ENCODE results near the gene LRWD1. TPM values are rescaled to one million over a fixed set of nuclear protein-coding genes. Genes with fewer than 3 reads are reported as not detected.

Gene LRWD1
- total and polyA plus RNA-seq, 9 donors = 3.4 to 26.2 (median 13.6) TPM

DNA sequence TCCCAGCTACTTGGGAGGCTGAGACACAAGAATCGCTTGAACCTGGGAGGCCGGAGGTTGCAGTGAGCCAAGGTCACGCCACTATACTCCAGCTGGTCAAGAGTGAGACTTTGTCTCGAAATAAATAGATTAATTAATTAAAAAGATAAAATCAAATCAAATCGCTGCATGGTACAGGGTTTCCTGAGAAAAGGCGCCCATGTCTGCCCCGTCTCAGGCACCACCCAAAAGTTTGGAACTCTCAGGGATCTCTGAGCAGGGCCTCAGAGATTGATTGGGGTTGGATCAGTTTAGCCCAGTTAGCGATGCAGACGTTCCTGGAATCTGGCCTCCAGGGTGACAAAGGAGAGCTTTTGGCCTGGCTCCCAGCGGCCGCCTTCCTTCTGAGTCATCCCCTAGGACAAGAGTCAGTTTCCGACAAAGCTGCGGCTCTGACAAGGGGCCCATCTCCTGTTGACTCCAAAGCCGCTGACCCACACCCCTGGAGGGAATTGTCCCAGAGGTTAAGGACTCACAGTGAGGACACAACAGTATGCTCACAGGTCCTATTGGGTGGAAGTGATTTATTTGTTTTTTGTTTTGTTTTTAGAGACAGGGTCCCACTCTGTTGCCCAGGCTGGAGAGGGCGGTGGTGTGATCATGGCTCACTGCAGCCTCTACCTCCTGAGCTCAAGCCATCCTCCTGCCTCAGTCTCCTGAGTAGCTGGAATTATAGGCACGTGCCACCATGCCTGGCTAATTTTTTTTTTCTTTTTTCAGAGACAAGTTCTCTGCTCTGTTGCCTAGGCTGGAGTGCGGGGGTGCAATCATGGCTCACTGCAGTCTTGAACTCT, 24.6 kb upstream of the LRWD1 start:
- no peak for DNase-seq
- H3K4me3 ChIP-seq = no peak overlapping the region
- 75 to 86% (median 84%) methylated on average over 17 of the region's 17 CpGs for WGBS, 3 donors
- TF ChIP-seq EP300 (IDR thresholded peaks at IDR 0.05) (no peak), POLR2A (IDR thresholded peaks at IDR 0.05) (no peak)
- TF ChIP-seq, protein P1, sequence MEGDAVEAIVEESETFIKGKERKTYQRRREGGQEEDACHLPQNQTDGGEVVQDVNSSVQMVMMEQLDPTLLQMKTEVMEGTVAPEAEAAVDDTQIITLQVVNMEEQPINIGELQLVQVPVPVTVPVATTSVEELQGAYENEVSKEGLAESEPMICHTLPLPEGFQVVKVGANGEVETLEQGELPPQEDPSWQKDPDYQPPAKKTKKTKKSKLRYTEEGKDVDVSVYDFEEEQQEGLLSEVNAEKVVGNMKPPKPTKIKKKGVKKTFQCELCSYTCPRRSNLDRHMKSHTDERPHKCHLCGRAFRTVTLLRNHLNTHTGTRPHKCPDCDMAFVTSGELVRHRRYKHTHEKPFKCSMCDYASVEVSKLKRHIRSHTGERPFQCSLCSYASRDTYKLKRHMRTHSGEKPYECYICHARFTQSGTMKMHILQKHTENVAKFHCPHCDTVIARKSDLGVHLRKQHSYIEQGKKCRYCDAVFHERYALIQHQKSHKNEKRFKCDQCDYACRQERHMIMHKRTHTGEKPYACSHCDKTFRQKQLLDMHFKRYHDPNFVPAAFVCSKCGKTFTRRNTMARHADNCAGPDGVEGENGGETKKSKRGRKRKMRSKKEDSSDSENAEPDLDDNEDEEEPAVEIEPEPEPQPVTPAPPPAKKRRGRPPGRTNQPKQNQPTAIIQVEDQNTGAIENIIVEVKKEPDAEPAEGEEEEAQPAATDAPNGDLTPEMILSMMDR (IDR thresholded peaks at IDR 0.05) = no peak
- H3K36me3 ChIP-seq = no peaks in the 10 kb centered on the region
- no peaks in the 10 kb centered on the region for H3K27me3 ChIP-seq
- intact Hi-C loops (cut with DNase I) = no loop called here
- no peaks in the 10 kb centered on the region for H3K9me3 ChIP-seq
- H3K4me1 ChIP-seq (ENCODE audit: insufficient read depth) = no peaks in the 10 kb centered on the region
- no peak overlapping the region for H3K27ac ChIP-seq

DNA sequence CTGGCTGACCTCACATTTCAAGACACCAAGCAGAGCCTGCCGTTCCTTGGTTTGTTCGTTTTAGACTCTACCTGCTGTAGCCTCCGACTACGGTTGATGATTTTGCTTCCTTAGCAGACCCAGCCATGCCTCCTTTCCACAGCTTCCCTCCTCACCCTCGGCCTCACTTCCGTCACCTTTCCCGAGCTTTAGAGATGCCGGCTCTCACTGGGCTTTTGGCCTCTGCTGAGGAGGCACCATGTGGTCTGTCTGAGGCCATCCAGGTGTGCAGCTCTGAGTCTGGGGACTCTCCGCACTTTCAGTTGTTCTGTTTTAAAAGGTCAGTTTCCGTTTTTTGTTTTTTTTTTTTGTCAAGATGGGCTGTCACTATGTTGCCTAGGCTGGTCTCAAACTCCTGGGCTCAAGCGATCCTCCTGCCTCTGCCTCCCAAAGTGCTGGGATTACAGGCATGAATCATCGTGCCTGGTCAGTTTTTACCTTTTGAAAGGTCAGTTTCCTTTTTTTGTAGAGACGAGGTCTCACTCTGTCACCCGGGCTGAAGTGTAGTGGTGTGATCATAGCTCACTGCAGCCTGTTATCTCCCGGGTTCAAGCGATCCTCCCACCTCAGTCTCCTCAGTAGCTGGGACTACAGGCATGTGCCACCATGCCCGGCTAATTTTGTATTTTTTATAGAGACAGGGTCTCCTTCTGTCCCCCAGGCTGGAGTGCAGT, 19.7 kb upstream of the LRWD1 start:
- H3K4me1 ChIP-seq (ENCODE audit: insufficient read depth) = no peaks in the 10 kb centered on the region
- WGBS, 3 donors = 89 to 91% (median 89%) methylated on average over 17 of the region's 17 CpGs
- H3K36me3 ChIP-seq = no peaks in the 10 kb centered on the region
- no peaks in the 10 kb centered on the region for H3K27me3 ChIP-seq
- no peak for TF ChIP-seq POLR2A (IDR thresholded peaks at IDR 0.05)
- TF ChIP-seq, protein P1 (IDR thresholded peaks at IDR 0.05) = no peak
- TF ChIP-seq EP300 (IDR thresholded peaks at IDR 0.05) = no peak
- no peak for DNase-seq
- intact Hi-C loops (cut with DNase I) = no loop called here
- peak overlapping the region in 1 of 2 donors; percentile 11 for H3K27ac ChIP-seq
- no peak overlapping the region for H3K4me3 ChIP-seq
- no peaks in the 10 kb centered on the region for H3K9me3 ChIP-seq

DNA sequence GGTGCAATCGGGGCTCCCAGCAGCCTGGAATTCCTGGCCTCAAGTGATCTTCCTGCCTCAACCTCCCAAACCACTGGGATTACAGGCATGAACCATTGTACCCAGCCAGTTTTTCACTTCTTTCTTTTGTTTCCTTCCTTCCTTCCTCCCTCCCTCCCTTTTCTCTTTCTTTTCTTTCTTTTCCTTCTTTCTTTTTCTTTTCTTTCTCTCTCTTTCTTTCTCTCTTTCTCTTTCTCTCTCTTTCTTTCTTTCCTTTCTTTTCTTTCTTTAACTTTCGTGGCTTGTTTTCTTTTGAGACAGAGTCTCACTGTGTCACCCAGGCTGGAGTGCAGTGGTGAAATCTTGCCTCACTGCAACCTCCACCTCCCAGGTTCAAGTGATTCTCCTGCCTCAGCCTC, 19.1 kb upstream of the LRWD1 start:
- no peak overlapping the region for H3K4me3 ChIP-seq

DNA sequence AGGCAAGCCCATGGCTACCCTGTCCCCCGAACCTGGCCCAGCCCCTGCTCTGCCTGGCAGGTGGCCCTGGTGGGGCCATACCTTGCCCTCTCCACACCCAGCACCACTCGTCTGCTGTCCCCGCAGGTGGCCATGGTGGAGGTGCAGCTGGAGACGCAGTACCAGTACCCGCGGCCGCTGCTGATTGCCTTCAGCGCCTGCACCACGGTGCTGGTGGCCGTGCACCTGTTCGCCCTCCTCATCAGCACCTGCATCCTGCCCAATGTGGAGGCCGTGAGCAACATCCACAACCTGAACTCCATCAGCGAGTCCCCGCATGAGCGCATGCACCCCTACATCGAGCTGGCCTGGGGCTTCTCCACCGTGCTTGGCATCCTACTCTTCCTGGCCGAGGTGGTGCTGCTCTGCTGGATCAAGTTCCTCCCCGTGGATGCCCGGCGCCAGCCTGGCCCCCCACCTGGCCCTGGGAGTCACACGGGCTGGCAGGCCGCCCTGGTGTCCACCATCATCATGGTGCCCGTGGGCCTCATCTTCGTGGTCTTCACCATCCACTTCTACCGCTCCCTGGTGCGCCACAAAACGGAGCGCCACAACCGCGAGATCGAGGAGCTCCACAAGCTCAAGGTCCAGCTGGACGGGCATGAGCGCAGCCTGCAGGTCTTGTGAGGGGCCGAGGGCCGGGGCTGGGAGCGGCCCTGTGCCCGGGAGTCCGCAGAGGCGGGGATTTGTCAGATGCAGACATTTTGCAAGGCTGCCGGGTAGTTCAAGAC, 18.2 kb upstream of the LRWD1 start:
- Histone ChIP-seq H3K27ac (no peak overlapping the region), H3K4me3 (no peak overlapping the region), H3K4me1 (ENCODE audit: insufficient read depth) (no peaks in the 10 kb centered on the region), H3K9me3 (no peaks in the 10 kb centered on the region), H3K27me3 (no peaks in the 10 kb centered on the region), H3K36me3 (no peaks in the 10 kb centered on the region)
- no peak for DNase-seq
- TF ChIP-seq EP300 (IDR thresholded peaks at IDR 0.05) (no peak), POLR2A (IDR thresholded peaks at IDR 0.05) (no peak)
- TF ChIP-seq, protein P1 (IDR thresholded peaks at IDR 0.05) = no peak
- 93 to 96% (median 94%) methylated on average over 41 of the region's 41 CpGs for WGBS, 3 donors
- intact Hi-C loops (cut with DNase I) = no loop called here

More for the DNA sequence above, 19.1 kb upstream of the LRWD1 start:
- 50 to 95% (median 72%) methylated on average over 2 of the region's 2 CpGs for WGBS, 3 donors
- no peaks in the 10 kb centered on the region for H3K4me1 ChIP-seq (ENCODE audit: insufficient read depth)
- intact Hi-C loops (cut with DNase I) = no loop called here
- H3K9me3 ChIP-seq = no peaks in the 10 kb centered on the region
- H3K27me3 ChIP-seq = no peaks in the 10 kb centered on the region
- H3K36me3 ChIP-seq = no peaks in the 10 kb centered on the region
- peak overlapping the region in 1 of 2 donors; percentile 11 for H3K27ac ChIP-seq
- DNase-seq = no peak
- TF ChIP-seq, protein P1 (IDR thresholded peaks at IDR 0.05) = no peak
- TF ChIP-seq POLR2A (IDR thresholded peaks at IDR 0.05) = no peak
- no peak for TF ChIP-seq EP300 (IDR thresholded peaks at IDR 0.05)
